Inferior parietal cortex (tissue), 1 donor: ENCODE data around the gene ITPKC.
"Not testable (repeated sequence)": the region's sequence is repeated elsewhere in the genome, so short reads cannot be mapped to it uniquely, and the experiment has no call there.

Experiments
- DNase-seq: peaks from one replicate; pipeline ENCODE4 v3.0.0-alpha.2; 2016; ENCODE audit errors: extremely low spot score

Gene ITPKC

DNA sequence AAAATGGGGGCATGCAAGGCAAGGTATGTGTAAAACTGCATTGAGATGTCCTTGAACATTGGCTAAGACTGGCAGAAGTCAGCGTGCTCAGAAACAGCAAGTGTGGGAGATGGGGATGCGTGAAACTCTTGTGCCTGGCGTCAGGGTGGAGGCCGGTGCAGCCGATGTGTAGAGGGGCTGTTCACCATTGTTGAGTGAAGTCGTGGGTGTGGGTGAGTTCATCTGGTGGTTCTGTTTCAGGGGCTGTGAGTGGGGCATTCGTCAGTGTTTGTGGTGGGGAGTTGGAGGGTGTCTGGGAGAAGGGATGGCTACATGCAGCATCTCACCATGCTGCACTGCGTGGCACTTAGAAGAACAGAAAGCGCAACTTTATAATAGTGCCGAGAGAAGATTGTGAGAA, 47.1 kb downstream of the ITPKC start:
- no peak for DNase-seq

DNA sequence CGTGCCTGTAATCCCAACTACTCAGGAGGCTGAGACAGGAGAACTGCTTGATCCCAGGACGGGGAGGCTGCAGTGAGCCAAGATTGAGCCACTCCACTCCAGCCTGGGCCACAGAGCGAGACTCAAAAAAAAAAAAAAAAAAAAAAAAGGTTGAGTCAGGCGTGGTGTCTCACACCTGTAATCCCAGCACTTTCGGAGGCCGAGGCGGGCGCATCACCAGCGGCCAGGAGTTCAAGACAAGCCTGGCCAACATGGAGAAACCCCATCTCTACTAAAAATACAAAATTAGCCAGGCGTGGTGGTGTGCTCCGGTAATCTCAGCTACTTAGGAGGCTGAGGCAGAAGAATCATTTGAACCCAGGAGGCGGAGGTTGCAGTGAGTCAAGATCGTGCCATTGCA, 49.5 kb downstream of the ITPKC start:
- not testable (repeated sequence) for DNase-seq

DNA sequence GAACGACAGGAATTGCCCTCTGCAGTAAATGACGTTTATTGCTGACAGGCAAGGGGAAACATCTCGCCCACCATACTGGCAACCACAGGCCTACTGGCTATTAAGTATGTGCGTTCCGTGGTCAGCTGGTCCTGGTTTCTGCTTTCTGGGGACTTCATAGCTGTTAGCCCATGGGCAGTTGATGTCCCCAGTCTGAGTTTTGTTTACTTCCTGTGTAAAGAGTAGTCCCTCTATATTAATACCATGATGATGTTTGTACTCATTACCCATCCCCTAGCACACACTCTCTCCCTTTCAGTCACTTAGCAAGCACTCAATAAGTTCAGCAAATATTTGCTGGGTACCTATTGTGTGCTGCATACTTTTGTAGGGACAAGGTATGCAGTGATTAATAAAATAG, 52.0 kb downstream of the ITPKC start:
- DNase-seq = no peak

DNA sequence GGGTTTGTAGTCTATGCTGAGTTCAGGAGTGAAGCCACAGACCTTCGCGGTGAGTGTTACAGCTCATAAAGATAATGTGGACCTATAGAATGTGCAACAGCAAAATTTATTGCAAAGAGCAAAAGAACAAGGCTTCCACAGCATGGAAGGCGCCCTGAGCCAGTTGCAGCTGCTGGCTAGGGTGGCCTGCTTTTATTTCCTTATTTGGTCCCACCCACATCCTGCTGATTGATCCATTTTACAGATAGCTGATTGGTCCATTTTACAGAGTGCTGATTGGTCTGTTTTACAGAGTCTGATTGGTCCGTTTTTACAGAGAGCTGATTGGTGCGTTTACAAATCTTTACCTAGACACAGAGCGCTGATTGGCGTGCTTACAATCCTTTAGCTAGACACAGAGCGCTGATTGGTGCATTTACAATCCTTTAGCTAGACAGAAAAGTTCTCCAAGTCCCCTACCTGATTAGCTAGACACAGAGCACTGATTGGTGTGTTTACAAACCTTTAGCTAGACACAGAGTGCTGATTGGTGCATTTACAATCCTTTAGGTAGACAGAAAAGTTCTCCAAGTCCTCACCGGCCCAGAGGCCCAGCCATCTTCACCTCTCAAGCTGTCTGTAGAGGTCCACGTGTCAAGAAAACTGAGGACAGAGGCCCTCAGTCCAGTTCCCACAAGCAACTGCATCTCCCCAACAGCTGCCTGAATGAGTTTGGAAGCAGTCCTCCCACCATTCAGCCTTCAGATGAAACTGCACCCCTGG, 54.4 kb downstream of the ITPKC start:
- not testable (repeated sequence) for DNase-seq

DNA sequence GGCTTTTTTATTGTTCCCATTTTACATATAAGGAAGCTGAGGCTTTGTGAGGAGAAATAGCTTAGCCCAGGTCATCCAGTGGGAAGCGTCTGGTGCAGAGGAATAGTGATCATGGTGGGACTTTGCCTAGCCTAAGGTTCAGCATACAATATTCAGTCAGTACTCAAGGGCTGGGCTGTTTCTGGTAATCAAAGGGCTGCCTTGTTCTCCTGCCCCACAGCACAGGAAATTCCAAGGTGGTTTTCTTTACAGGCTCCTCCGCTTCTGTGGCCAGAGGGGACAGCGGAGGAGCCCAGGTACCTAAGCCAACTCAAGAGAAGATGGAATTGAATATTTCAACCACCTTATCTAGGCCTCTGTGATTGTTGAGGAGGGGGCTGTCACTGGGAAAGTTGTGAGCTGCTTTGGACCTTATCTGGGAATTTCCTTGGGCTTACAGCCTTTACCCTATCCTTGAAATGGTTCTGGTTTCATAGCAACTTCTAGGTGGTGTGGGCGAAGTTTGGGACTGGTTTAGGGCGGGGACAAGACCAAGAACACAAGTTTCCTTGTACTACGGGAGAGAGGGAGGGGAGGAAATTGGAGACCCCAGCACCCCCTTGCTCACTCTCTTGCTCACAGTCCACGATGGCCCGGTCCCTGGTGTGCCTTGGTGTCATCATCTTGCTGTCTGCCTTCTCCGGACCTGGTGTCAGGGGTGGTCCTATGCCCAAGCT, 58.2 kb downstream of the ITPKC start, which contains the start of gene MIA:
MIA (plus strand) TSS at position 606 of the 716 bp plus-strand sequence; CDS start at position 628, 22 bp downstream.
- no peak for DNase-seq

DNA sequence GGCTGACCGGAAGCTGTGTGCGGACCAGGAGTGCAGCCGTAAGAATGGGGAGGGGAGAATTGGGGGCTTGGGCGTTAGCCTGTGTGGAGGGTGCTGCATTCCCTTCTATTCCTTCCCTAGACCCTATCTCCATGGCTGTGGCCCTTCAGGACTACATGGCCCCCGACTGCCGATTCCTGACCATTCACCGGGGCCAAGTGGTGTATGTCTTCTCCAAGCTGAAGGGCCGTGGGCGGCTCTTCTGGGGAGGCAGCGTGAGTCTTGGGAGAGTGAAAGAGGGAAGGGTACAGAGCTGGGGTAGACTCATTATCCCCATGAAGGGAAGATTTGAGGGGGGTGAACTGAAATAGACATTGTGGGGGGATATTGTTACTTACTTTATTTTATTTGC, 58.7 kb downstream of the ITPKC start:
- no peak for DNase-seq

DNA sequence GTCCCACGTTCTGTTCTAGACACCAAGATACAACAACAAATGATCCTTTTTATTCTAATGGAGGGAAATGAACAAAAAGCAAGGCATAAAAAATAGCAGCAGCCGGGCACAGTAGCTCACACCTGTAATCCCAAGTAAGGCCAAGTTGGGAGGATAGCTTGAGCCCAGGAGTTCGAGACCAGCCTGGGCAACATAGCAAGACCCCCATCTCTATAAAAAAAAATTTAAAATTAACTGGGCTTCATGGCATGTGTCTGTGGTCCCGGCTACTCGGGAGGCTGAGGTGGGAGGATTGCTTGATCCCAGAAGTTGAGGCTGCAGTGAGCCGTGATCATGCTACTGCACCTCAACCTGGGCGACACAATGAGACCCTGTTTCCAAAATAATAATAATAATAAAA, 59.5 kb downstream of the ITPKC start:
- DNase-seq = no peak

DNA sequence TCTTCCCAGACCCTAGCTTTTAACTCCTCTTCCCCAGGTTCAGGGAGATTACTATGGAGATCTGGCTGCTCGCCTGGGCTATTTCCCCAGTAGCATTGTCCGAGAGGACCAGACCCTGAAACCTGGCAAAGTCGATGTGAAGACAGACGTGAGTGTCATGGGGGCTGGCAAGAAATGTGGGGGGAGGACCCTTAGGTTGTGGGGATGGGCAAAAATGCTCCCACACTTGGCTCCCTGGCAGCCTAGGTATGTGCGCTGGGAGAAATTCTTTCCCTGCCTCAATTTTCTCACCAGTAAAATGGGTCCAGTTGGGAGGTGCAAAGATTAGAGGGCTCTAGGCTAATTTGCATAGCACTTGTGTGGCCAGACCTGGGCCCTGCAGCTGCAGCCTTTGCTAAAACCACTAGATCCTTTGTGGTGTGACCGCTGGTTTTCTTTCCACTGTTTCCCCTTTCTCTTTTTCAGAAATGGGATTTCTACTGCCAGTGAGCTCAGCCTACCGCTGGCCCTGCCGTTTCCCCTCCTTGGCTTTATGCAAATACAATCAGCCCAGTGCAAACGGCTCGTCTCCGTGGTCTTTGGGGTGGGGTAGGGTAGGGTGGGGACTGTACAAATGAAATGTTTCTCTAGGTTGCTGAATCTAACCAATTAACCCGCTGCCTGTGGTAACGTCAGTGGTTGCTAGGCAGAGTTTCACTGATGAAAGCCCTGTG, 60.2 kb downstream of the ITPKC start:
- DNase-seq = peak; percentile 96

DNA sequence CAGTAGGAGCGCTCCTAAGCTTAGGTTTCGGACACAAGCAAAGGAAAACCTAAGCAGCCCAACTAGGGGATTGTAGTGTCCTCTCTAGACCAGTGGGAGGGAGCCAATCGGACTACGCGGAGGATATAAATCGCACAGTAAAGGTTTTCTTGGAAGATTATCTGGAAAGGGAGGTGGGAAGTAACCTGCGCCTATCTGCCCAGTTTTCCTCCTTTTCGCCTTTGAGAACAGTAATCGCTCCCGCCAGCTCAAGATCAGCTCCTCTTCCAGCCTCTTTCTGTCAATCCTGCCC, 60.7 kb downstream of the ITPKC start:
- no peak for DNase-seq

DNA sequence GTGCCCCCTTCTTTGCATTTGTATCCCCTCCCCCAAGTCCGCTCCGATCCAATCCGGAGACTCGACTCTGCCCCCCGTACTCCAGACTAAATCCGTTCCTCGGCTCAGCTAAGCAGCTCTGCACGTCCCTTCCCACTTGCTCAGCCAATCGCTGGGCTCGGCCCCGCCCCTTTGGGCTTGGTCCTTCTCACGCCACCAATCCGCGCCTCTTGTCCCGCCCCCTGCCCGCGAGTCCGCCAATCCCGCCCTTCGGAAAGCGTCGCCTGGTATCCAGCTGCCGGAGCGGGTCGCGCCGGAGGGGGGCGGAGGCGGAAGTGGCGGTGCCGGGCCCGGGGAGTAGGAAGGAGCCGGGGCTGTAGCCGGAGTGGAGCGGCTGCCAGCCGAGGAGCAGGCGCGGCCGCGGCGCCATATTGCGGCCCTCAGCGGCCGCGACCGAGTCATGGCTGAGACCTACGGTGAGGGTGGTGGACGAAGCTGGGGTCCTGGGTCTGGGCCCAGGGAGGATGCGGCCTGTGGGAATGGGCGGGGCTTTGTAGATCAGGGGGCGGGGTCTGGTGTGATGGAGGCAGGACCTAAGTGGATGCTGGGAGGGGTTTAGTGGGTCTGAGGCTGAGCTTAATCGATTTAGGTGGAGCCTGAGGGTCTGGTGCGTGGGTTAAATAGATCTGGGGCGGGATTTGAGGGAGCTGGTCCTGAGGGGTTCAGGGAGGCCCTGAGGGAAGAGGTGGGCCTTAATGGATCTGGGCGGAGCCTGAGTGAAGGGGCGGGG, 61.2 kb downstream of the ITPKC start, which contains the start of gene RAB4B:
RAB4B (plus strand) TSS at position 311 of the 769 bp plus-strand sequence; CDS start at position 440, 129 bp downstream.
- peak; percentile 99 for DNase-seq

DNA sequence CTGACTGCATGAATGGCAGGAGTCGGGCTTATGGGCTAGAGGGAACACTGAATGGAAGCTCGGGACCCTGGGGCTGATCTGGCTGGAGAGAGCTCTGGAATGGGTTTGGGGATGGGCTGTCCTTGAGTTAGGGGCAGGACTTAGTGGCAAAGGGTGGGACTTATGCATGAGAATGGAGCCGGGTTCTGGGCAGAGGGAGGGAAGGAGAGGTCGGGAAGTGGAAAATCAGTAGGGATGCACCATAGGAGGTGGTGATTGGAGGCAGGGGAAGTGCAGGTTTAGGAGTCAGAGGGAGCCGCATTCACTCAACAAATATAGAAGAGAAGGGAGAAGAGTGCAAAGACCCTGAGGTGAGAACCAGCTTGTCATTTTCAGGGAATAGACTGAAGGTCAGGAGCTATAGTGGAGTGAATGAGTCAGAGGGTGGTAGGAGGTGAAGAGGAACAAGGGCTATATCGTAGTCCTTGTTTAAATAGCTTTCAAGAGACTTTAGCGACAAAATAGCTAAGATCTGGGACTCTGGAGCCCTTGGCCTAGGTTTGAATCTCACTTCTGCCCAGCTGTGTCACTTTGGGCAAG, 61.9 kb downstream of the ITPKC start:
- DNase-seq = no peak

DNA sequence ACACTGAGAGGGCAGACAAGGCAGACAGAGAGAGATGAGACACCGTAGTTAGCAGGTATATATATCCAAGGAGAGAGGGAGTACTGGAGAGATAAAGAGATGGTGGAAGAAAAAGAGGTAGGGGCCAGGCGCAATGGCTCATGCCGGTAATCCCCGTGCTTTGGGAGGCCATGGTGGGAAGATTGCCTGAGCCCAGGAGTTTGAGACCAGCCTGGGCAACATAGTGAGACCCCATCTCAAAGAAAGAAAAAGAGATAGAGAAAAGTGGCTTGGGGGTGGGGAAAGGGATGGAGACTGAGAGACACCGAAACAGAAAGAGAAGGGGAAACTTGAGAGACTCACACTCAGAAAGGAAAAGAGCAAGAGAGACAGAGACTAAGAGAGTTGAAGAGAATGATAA, 63.7 kb downstream of the ITPKC start:
- no peak for DNase-seq

DNA sequence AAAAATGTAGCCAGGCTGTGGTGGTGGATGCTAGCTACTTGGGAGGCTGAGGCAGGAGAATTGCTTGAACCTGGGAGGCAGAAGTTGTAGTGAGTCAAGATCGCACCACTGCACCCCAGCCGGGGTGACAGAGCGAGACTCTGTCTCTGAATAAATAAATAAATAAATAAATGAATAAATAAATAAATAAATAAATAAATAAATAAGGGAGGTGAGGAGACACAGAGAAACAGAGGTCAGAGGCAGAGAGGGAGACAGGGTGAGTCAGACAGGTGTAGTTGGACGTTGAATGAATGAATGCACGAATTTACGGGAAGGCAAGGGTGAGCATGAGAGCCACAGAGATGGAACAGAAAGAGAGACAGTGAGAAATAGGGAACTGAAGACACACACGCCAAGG, 64.2 kb downstream of the ITPKC start:
- DNase-seq = no peak

DNA sequence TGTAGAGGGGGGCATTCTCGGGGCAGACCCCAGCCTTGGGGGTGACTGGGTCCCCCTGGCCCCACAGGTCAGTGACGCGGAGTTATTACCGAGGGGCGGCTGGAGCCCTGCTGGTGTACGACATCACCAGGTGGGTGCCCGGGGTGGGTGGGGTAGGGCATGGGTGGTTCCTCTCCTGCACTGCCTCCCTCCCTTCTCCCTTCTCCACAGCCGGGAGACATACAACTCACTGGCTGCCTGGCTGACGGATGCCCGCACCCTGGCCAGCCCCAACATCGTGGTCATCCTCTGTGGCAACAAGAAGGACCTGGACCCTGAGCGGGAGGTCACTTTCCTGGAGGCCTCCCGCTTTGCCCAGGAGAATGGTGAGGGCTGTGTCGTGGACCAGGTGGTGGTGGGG, 66.8 kb downstream of the ITPKC start:
- DNase-seq = no peak

DNA sequence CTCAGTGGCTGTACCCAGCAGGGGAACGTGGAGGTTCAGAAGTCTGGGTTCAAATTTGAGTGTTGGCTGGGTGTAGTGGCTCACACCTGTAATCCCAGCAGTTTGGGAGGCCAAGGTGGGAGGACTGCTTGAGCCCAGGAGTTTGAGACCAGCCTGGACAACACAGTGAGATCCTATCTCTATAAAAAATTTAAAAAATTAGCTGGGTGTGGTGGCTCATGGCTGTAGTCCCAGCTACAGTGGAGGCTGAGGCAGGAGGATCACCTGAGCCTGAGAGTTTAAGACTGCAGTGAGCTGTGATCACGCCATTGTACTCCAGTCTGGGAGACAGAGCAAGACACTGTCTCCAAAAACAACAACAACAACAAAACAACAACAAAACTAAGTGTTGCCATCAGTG, 67.2 kb downstream of the ITPKC start:
- DNase-seq = not testable (repeated sequence)

DNA sequence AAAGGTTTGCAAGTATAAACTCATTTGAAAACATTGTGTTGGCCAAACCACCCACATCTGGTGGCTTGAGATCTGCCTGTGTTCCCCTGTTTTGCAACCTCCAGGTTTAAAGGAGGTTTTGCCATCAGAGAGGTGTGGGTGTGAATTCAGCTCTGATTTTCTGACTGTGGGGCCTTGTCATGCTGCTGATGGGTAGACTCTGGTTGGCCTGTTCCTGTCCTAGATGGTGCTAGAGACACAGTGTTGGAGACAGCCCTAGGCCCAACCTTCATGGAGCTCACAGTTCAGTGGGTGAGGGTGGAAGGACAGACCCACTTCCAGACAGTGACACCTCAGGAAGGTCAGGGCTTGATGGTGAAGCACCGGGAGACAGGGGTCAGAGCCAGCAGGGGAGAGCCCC, 68.6 kb downstream of the ITPKC start:
- DNase-seq = no peak

DNA sequence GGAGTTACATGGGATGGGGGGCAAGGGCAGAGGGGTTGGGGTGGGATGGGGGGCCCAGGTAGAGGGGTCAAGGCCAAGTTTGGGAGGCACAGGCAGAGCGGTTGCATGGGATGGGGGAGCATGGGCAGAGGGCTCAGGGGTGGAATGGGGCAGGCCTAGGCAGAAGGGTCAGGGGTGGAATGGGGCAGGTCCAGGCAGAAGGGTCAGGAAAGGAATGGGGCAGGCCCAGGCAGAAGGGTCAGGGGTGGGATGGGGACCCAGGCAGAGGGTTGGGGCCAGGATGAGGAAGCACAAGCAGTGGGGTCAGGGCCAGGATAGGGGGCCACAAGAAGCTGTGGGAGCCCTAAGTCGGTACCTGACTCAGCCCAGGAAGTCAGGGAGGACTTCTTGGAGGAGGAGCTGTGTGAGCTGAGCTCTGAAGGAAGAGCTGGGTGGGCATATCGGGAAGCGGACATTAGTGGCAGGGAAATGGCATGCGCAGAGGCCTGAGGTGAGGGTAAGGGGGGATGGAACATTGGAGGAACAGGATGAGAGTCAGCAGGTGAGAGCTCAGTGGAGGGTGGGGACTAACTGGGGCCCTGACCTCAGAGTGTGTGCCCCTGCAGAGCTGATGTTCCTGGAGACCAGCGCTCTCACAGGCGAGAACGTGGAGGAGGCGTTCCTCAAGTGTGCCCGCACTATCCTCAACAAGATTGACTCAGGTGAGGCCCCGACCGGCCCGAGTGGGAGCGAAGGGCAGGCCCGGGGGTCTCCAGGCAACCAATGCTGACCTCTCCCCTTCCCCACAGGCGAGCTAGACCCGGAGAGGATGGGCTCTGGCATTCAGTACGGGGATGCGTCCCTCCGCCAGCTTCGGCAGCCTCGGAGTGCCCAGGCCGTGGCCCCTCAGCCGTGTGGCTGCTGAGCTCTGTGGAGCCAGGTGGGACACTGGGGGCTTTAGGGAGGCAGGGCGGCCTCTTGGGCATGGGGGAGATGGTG, 69.4 kb downstream of the ITPKC start:
- no peak for DNase-seq
